GM12874 (cell line): ENCODE measurements around the gene NPHP4.

Experiments
- CTCF ChIP-seq: IDR thresholded peaks from 2 replicates; pipeline ENCODE4 v1.5.1; 2011; ENCODE audit warnings: low read depth, mild to moderate bottlenecking, control low read depth, low read length, moderate library complexity; ENCODE audit not compliant: insufficient read depth

Gene NPHP4

GRCh38 chr1:5883129-5884048, 108.8 kb downstream of the NPHP4 start:
- no peak for TF ChIP-seq CTCF

- no peak for TF ChIP-seq CTCF
Observed at GRCh38 chr1:5882367-5883128, 109.7 kb downstream of the NPHP4 start.

DNA sequence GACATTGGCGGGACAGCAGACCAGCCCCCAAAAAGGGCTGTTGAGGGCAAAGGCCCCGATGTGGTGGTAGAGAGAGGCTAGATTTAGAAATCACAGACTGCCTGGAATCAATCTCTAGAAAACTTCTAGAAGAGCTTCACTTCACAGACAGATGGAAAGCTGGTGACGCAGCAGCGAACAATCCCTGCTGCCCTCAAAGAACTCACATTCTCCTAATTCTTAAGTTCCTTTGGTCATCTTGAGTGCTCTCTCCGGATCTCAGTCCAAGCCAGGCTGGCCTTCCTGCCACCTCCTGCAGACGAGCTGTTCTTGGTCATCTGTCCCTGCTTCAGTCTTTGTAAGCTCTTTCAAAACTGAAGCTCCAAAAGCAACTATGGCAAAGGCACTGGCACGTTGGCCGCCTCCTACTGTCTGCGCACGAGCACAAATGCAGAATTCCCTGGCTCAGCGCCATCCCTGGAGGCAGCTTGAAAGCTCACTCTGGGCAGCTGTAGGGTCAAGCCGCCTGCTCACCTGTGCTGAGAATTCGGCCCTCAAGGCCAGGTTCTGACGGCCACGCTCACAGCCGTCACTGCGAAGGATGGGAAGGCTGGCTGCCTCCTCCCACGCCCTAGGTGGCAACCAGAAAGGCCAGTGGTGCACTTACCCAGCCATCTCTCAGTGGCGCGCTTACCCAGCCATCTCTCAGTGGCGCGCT, 110.6 kb downstream of the NPHP4 start:
- no peak for TF ChIP-seq CTCF

GRCh38 chr1:5880630-5881405, 111.4 kb downstream of the NPHP4 start:
- no peak for TF ChIP-seq CTCF

DNA sequence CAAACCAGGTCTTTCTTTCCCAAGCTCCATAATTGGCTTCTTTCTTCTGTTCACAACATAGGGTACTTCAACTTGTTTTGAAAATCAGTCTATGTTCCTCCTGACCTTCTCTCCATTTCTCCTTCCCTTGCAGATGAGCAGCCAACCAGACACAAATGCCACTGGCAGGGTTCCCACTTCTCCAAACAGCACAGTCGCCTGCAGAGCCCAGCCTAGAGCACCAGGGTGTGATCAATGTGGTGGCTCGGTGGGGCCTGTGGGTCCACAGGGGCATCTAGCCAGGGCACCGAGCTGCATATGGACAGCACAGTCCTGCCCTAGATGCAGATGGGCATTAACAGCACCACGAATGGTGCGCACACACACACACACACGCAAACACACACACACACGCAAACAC, 112.8 kb downstream of the NPHP4 start:
- no peak for TF ChIP-seq CTCF

DNA sequence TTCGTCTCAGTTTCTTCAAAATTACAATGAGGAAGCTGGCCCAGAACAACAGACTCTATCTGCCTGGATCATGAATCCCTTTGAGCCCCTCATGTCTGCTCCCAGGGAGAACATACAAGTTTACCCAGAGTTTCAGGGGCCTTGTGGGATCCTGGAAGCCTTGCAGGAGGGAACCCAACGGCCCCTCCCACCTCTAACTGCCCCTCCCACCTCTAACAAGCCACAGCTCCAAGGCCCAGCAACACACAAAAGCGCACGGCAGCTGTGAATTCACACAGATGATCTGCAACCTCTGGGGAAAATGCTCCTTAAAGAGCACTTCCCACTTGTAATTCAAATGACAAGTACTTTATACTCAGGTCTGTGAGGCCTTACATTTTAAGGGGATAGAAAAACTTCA, 113.3 kb downstream of the NPHP4 start:
- no peak for TF ChIP-seq CTCF
